ENCODE measurements around the gene KIAA1191. TPM values are rescaled to one million over a fixed set of nuclear protein-coding genes. Genes with fewer than 3 reads are reported as not detected.

Gene KIAA1191
- total RNA-seq, 1 donor from 2014 or later, result 90.1 TPM

GRCh38 chr5:176383961-176384360 lies 22.4 kb upstream of the KIAA1191 start:
- TF ChIP-seq, protein P1, sequence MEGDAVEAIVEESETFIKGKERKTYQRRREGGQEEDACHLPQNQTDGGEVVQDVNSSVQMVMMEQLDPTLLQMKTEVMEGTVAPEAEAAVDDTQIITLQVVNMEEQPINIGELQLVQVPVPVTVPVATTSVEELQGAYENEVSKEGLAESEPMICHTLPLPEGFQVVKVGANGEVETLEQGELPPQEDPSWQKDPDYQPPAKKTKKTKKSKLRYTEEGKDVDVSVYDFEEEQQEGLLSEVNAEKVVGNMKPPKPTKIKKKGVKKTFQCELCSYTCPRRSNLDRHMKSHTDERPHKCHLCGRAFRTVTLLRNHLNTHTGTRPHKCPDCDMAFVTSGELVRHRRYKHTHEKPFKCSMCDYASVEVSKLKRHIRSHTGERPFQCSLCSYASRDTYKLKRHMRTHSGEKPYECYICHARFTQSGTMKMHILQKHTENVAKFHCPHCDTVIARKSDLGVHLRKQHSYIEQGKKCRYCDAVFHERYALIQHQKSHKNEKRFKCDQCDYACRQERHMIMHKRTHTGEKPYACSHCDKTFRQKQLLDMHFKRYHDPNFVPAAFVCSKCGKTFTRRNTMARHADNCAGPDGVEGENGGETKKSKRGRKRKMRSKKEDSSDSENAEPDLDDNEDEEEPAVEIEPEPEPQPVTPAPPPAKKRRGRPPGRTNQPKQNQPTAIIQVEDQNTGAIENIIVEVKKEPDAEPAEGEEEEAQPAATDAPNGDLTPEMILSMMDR (conservative IDR thresholded peaks at IDR 0.05; ENCODE audit: low read depth, low read length), result no peak
- DNase-seq (ENCODE audit: low read depth), result no peak
- H3K4me3 ChIP-seq (ENCODE audit: low read depth, low read length), result no peak overlapping the region

GRCh38 chr5:176383248-176383905 lies 21.8 kb upstream of the KIAA1191 start:
- TF ChIP-seq, protein P1 (conservative IDR thresholded peaks at IDR 0.05; ENCODE audit: low read depth, low read length), result no peak

DNA sequence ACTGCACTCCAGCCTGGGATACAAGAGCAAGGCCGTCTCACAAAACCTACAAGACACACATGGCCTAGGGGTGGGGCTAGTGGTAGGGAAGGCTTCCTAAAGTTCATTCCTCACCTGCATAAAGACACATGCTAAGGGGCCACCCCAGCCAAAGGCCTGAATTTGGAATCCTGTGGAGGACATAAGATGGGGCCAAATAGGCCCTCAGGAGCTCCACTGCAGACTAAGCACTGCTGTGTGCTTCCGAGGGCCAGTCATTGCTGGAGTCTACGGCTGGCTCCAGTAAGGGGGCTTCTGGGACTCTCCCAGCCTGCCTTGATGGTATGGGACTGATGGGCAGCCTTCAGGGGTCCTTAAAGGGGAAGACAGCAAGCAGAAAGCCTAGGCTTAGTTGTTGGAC lies 21.2 kb upstream of the KIAA1191 start:
- DNase-seq (ENCODE audit: low read depth), result no peak
- TF ChIP-seq, protein P1 (conservative IDR thresholded peaks at IDR 0.05; ENCODE audit: low read depth, low read length), result no peak
- H3K4me3 ChIP-seq (ENCODE audit: low read depth, low read length), result no peak overlapping the region

More at GRCh38 chr5:176383248-176383905, 21.8 kb upstream of the KIAA1191 start:
- no peak overlapping the region for H3K4me3 ChIP-seq (ENCODE audit: low read depth, low read length)
- DNase-seq (ENCODE audit: low read depth), result no peak

DNA sequence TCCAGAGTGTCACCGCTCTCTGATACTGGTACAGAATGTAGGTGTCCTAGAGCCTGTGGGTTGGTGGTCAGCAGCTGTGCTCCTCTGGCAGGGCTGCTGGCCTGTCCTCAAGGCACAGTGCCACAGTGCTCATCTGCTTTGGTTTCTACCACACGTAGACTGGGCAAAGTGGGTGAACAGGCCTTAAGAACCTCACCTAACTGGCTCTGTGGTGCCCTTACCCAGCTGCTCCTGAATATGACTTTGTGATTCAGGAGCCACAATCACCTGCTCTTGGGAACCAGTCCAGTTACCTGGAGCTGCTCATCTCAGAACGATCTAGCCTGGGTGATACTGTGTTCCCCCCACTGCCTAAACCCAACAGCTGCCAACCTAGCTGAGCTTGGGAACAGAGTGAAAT lies 20.4 kb upstream of the KIAA1191 start:
- DNase-seq (ENCODE audit: low read depth), result no peak
- TF ChIP-seq, protein P1 (conservative IDR thresholded peaks at IDR 0.05; ENCODE audit: low read depth, low read length), result no peak

DNA sequence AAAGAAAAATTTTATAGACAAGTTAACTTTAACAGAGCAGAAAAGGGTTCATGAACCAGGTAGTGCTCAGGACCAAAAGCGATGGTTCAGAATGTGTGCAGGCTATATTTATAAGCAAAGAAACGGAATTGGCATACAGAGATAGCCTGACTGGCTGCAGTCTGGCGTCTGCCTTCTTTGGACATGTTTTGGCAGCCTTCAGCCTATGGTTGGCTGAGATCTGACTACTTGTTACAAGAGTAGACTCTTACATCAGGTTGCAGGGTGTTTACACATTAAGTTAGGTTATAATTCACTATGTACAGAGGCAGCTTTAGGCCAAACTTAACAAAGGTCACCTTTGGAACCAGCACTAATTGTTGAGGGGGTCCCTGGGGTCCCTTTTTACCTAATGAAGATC lies 19.9 kb upstream of the KIAA1191 start:
- DNase-seq (ENCODE audit: low read depth), result no peak
- TF ChIP-seq, protein P1 (conservative IDR thresholded peaks at IDR 0.05; ENCODE audit: low read depth, low read length), result no peak

More for the DNA sequence above, 20.4 kb upstream of the KIAA1191 start:
- H3K4me3 ChIP-seq (ENCODE audit: low read depth, low read length), result no peak overlapping the region

DNA sequence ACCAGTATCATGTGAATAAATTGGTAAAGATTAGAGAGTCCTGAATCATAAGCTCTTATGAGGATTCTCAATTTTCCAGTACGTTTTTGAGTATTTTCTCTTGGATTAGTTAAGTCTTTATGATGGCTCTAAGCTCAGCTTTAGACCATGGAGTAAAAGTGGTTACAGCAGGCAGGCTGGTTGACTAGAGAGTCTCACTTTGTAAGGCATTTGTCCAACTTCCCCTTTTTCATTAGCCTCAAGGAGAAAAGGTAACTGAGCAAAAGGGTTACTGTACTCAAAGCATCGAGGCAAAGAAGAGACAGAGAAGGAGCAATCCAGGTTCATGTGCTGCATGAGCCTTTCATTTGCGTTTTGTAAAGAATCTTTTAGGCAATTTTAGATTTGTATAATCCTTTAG lies 18.3 kb upstream of the KIAA1191 start:
- TF ChIP-seq, protein P1 (conservative IDR thresholded peaks at IDR 0.05; ENCODE audit: low read depth, low read length), result no peak
- no peak for DNase-seq (ENCODE audit: low read depth)
- no peak overlapping the region for H3K4me3 ChIP-seq (ENCODE audit: low read depth, low read length)

More for the DNA sequence above, 19.9 kb upstream of the KIAA1191 start:
- no peak overlapping the region for H3K4me3 ChIP-seq (ENCODE audit: low read depth, low read length)
